Measurements from ENCODE around the gene MTMR11. TPM values are rescaled to one million over a fixed set of nuclear protein-coding genes. Genes with fewer than 3 reads are reported as not detected.
A peak's percentile ranks its signal among the peaks of the same experiment; 100 is the strongest.

Gene MTMR11
- total and polyA plus RNA-seq, 9 of the 15 experiments (the other 6 are each of a cell fraction or from before 2014, with no cell fraction given): 0.09 to 1.6 (median 0.51) TPM

DNA sequence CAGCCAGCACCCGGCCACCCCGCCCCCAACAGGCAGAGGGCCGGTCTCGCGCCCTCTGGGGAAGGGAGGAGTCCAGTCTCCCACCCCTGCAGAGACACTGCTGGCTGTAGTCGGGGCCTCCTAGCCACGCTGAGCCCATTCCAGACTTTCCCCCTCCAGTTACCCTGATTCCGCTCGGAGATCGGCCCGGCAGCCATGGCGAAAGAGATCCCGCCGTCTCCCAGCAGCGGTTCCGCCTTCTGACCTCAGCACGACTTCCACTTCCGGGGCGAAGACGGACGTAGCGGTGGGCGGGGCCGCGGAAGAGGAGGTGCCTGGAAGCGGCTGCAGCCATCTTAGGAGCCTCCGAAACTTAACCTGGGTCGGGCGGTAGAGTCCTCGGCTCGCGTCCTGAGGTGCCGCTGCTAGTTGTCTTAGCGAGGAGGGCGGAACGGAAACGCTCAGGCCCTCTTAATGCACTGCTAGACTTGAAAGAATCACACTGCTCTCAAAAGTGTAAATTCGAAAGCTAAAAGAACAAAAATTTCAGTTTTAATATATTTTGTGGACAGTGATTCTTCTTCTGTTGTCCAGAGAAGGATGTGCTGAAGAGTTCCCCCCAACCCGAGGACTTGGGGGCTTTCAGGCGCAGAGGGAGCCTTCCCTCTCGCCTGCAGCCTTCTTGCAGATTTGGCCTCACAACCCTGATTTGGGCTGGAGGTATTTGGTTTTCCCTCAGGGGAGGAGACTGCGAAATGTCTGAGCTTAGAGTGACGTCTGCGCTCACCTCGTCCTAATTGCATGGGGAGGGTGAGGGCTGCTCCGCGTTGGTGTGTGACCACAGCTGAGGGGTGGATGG, 8.9 kb downstream of the MTMR11 start, which contains the start of gene SF3B4 (continued):
- TF ChIP-seq, protein P1, sequence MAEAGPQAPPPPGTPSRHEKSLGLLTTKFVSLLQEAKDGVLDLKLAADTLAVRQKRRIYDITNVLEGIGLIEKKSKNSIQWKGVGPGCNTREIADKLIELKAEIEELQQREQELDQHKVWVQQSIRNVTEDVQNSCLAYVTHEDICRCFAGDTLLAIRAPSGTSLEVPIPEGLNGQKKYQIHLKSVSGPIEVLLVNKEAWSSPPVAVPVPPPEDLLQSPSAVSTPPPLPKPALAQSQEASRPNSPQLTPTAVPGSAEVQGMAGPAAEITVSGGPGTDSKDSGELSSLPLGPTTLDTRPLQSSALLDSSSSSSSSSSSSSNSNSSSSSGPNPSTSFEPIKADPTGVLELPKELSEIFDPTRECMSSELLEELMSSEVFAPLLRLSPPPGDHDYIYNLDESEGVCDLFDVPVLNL (CRISPR knock-in tag; IDR thresholded peaks at IDR 0.05; ENCODE audit: low read depth): 0 out of 2 replicates have a peak, but pooled peaks have one; percentile 29
- TF ChIP-seq ESRRA (IDR thresholded peaks at IDR 0.05; ENCODE audit: borderline replicate concordance, low read depth) (peak; percentile 75; the same call in 1 of the 2 replicates), DPF2 (IDR thresholded peaks at IDR 0.05) (no peak), SMARCE1 (IDR thresholded peaks at IDR 0.05) (no peak), CREB1 (IDR thresholded peaks at IDR 0.05) (peak; percentile 75), CREB1 (CRISPR knock-in tag; IDR thresholded peaks at IDR 0.05) (peak; percentile 73), TCF7L2 (IDR thresholded peaks at IDR 0.05; ENCODE audit: low read depth, low read length) (no peak), ETV1 (tag; conservative IDR thresholded peaks at IDR 0.05; ENCODE audit: low read depth) (no peak), MAFF (IDR thresholded peaks at IDR 0.05; ENCODE audit: low read length) (no peak), SIN3B (IDR thresholded peaks at IDR 0.05; ENCODE audit: low read depth) (peak; percentile 94), TAF1 (IDR thresholded peaks at IDR 0.05; ENCODE audit: control insufficient read depth, extremely low read depth, insufficient read depth, low read length, severe bottlenecking) (peak; percentile 85), TAF15 (IDR thresholded peaks at IDR 0.05; ENCODE audit: low read depth, low read length) (no peak), RFX1 (IDR thresholded peaks at IDR 0.05) (peak; percentile 84), GTF2E2 (tag; IDR thresholded peaks at IDR 0.05) (peak; percentile 89), CBFB (CRISPR knock-in tag; IDR thresholded peaks at IDR 0.05) (no peak), MECOM (CRISPR knock-in tag; IDR thresholded peaks at IDR 0.05) (no peak), CAMTA2 (CRISPR knock-in tag; conservative IDR thresholded peaks at IDR 0.05) (no peak)
- TF ChIP-seq, protein P2, sequence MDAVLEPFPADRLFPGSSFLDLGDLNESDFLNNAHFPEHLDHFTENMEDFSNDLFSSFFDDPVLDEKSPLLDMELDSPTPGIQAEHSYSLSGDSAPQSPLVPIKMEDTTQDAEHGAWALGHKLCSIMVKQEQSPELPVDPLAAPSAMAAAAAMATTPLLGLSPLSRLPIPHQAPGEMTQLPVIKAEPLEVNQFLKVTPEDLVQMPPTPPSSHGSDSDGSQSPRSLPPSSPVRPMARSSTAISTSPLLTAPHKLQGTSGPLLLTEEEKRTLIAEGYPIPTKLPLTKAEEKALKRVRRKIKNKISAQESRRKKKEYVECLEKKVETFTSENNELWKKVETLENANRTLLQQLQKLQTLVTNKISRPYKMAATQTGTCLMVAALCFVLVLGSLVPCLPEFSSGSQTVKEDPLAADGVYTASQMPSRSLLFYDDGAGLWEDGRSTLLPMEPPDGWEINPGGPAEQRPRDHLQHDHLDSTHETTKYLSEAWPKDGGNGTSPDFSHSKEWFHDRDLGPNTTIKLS (IDR thresholded peaks at IDR 0.05; ENCODE audit: borderline replicate concordance, low read depth): peak; percentile 46; the same call in 1 of the 2 replicates
- TF ChIP-seq, protein P3, sequence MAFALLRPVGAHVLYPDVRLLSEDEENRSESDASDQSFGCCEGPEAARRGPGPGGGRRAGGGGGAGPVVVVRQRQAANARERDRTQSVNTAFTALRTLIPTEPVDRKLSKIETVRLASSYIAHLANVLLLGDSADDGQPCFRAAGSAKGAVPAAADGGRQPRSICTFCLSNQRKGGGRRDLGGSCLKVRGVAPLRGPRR (CRISPR knock-in tag; IDR thresholded peaks at IDR 0.05): no peak
- TF ChIP-seq, protein P4, sequence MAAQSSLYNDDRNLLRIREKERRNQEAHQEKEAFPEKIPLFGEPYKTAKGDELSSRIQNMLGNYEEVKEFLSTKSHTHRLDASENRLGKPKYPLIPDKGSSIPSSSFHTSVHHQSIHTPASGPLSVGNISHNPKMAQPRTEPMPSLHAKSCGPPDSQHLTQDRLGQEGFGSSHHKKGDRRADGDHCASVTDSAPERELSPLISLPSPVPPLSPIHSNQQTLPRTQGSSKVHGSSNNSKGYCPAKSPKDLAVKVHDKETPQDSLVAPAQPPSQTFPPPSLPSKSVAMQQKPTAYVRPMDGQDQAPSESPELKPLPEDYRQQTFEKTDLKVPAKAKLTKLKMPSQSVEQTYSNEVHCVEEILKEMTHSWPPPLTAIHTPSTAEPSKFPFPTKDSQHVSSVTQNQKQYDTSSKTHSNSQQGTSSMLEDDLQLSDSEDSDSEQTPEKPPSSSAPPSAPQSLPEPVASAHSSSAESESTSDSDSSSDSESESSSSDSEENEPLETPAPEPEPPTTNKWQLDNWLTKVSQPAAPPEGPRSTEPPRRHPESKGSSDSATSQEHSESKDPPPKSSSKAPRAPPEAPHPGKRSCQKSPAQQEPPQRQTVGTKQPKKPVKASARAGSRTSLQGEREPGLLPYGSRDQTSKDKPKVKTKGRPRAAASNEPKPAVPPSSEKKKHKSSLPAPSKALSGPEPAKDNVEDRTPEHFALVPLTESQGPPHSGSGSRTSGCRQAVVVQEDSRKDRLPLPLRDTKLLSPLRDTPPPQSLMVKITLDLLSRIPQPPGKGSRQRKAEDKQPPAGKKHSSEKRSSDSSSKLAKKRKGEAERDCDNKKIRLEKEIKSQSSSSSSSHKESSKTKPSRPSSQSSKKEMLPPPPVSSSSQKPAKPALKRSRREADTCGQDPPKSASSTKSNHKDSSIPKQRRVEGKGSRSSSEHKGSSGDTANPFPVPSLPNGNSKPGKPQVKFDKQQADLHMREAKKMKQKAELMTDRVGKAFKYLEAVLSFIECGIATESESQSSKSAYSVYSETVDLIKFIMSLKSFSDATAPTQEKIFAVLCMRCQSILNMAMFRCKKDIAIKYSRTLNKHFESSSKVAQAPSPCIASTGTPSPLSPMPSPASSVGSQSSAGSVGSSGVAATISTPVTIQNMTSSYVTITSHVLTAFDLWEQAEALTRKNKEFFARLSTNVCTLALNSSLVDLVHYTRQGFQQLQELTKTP (IDR thresholded peaks at IDR 0.05; ENCODE audit: low read depth in 1 of 2, partially characterized antibody in 2 of 2): peak in 1 of 2 experiments; percentile 18

All from K562 (cell line).